GM12873 (cell line): ENCODE results near the gene TGM4.

Source experiments
- CTCF ChIP-seq: IDR thresholded peaks from 2 replicates; pipeline ENCODE4 v1.5.1; 2012; ENCODE audit warnings: low read depth, mild to moderate bottlenecking, moderate library complexity, low read length, control low read depth; ENCODE audit not compliant: insufficient read depth; ENCODE audit errors: missing control alignments

TGM4 gene

GRCh38 chr3:44892689-44893088 is 18.3 kb downstream of the TGM4 start:
- TF ChIP-seq CTCF: no peak

GRCh38 chr3:44893097-44893496 is 18.7 kb downstream of the TGM4 start:
- no peak for TF ChIP-seq CTCF

GRCh38 chr3:44894485-44894884 is 20.1 kb downstream of the TGM4 start:
- TF ChIP-seq CTCF: no peak

- TF ChIP-seq CTCF: no peak
Observed at GRCh38 chr3:44896440-44896839, 22.0 kb downstream of the TGM4 start.

- no peak for TF ChIP-seq CTCF
Observed at GRCh38 chr3:44899683-44900367, 25.4 kb downstream of the TGM4 start.

GRCh38 chr3:44902628-44903027 is 28.2 kb downstream of the TGM4 start:
- no peak for TF ChIP-seq CTCF

GRCh38 chr3:44903314-44903713 is 28.9 kb downstream of the TGM4 start:
- TF ChIP-seq CTCF: no peak
